Retina (tissue), 1 donor: ENCODE measurements around the gene ABR.
A peak's percentile ranks its signal among the peaks of the same experiment; 100 is the strongest.
"Not testable (repeated sequence)": the region's sequence is repeated elsewhere in the genome, so short reads cannot be mapped to it uniquely, and the experiment has no call there.

ENCODE experiments used
- DNase-seq: peaks from one replicate; pipeline ENCODE4 v3.0.0-alpha.2; 2016

Gene ABR

GRCh38 chr17:978103-979093 is 201.4 kb downstream of the ABR start:
- peak; percentile 81 for DNase-seq

GRCh38 chr17:977166-977565 is 202.6 kb downstream of the ABR start:
- no peak for DNase-seq

DNA sequence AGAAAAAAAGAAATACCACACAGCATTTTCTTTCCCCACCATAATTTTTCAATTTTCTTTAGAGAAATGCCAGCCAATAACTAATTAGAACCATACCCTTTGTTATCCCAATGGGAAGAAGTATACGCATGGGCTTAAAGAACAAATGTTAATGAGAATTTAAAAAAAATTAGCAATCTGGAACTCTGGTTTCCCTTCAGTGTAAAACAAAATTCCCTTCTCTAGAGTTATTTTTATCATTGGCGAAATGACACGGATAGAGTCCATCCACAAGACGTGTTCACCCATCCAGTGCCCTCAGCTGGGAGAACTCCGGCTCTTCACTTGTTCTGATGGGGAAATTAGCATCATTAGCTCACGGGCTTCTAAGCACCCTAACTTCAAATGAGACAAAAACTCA is 203.5 kb downstream of the ABR start:
- DNase-seq, result no peak

DNA sequence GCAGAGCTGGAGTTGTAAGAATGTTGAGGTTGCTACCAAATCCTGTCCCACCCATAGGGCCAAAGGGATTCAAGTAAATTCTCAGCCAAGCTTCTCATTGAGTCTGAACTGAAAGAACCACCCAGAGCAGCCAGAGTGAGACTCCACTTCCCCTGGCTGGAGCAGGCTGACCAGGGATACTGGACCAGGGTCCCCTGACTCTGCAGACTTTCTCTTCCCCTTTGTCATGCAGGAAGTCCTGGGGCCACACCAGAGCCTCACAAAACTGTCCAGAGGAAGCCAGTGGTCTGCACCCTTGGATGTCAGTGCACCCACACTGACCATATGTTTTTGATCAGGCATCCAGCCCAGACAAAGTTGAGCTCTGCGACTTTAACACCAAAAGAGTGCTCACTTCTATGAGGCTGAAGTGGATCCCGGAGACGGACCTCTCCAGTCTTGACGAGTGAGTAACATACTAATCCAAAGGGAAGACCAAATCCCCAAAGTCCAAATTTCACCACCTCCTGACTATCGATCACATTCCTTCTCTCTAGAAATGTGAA is 204.3 kb downstream of the ABR start:
- DNase-seq, result no peak

- not testable (repeated sequence) for DNase-seq
Observed at GRCh38 chr17:974778-975177, 205.0 kb downstream of the ABR start.

GRCh38 chr17:973053-973452 is 206.7 kb downstream of the ABR start:
- DNase-seq, result no peak

DNA sequence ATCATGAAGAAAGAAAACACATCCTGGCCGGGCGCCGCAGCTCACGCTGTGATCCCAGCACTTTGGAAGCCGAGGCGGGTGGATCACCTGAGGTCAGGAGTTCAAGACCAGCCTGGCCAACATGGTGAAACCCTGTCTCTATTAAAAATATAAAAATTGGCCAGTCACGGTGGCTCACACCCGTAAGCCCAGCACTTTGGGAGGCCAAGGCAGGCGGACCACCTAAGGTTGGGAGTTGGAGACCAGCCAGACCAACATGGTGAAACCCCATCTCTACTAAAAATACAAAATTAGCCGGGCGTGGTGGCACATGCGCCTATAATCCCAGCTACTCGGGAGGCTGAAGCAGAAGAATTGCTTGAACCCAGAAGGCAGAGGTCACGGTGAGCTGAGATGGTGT is 207.9 kb downstream of the ABR start:
- DNase-seq, result not testable (repeated sequence)

- DNase-seq, result no peak
Observed at GRCh38 chr17:970364-970763, 209.4 kb downstream of the ABR start.

DNA sequence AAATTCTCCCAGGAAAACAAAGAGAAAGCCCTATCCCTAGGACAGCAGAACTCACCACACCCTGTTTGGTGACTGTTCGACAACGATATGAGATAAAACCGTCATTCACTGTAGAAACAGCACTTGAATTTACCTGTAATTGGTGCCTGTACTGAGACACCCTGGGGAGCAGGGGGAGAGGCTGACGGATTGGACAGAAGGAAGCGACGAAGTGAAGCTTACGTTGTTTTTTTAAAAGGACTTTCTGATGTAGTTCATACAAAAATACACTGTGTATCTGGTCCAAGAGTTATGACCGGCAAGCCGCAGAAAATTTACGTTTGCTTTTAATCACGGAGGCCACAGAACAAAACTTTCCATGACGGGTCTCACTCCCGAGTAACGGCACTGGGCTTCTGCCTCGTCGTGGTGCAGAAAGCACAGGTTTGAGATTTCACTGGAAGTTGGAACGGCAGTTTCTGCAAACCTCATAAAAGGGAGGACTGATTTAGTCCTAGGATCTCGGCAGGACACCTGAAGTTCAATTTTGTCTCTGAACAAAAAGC is 209.9 kb downstream of the ABR start:
- no peak for DNase-seq

- DNase-seq, result no peak
Observed at GRCh38 chr17:968812-969730, 210.7 kb downstream of the ABR start.

DNA sequence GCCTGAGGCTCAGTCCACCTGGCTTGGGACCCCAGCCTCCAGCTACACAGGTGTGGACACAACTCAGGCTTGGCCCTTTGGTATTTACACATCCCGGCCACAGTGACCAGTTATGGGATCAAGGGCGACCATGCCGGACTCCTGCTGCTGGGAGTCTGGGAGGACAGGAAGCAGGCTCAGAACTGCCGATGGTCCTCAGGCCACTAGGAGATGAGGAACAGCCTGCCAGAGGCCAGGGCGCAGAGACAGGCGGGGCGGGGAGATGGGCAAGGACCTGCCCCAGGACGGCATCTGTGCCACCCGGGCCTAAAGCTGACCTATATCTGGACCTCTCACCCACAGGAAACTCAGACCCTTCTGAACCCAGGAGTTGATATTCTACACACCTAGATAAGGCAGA is 212.7 kb downstream of the ABR start:
- DNase-seq, result no peak

DNA sequence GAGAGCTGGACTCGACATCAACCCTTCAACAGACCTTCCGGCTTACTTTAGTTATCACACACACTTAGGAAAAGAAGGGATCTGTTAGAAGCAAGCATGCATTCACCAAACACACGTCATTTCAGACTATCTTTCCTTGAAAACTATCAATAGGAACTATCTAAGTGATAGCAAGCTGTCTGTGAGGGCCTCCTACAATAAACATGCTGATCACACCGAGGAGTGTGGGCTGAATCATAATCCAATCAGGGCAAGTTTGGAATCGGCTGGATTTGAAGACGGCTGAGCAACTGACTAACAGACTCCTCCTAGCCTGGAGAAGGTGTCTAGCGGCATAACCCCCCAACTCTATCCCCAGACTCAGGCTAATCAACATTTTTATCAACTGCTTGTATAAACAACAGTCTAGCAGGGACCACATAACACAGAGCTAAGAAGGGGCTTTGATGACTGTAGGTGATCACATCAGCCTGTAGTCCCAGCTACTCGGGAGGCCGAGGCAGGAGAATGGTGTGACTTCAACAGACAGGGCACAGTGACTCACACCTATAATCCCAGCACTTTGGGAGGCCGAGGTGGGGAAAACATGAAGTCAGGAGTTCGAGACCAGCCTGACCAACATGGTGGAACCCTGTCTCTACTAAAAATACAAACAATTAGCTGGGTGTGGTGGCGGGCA is 214.3 kb downstream of the ABR start:
- DNase-seq, result no peak

DNA sequence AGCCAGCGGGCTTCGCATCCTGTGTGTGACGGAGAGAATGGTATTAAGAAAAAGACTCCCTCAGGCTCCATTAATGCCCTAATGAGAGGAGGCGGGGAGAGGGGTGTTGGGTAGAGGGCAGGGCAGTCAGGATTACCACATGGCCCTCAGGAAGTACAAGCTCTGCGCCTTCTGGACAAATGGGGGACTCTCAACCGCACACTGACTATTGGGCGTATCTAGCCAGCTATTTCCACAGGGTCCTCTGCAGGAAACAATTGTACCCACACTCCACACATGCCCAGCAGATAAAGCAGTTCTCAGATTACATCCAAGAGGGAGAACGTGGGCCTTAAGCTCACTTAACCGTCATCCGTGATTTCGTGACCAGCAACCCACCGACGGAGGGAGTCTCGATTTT is 214.9 kb downstream of the ABR start:
- peak; percentile 67 for DNase-seq

DNA sequence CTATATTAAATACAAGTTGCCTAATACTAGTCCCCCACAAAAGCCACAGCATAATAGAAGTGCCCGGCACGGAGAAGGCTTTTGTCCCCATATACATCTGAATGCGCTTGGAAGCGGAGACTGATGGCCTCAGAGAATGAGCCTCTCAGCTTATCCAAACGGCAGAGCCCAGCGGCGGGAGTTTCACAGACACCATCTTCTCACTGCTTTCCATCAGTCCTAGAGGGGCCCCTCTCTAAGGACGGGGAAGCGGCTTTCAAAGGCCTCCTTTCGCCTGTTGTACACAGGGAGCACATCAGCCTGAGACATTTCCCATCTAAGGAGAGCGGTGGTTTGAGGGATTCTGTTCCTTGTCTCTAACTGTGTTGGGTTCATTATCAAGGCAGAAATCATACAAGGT is 217.1 kb downstream of the ABR start:
- peak; percentile 71 for DNase-seq

GRCh38 chr17:962166-962565 is 217.6 kb downstream of the ABR start:
- no peak for DNase-seq

DNA sequence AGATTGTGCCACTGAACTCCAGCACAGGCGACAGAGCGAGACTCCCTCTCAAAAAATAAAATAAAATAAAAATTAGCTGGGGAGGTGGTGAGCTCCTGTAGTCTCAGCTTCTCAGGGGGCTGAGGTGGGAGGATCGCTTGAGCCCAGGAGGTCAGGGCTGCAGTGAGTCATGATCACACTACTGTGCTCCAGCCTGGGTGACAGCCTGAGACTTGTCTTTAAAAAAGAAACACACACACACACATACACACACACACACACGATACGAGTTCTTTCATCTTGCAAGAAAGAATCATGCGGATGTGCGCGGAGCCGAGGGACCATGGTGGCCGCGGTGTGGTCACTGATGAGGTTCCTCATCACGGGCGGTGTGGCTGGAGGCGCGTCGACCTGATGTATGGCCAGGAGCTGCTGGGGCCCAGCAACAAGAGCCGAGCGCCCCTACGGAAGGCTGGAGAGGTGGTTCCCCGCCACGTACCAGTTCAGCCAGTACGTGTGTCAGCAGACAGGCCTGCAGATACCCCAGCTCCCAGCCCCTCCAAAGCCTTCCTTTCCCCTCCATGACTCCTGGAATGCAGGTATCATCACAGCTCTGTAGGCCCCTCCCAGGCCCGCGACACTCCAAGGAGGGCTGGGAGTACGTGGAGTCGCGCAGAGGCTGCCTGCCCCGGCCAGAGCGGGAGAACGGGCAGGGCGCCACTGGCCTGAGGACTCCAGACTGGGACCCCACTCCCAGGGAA is 220.9 kb downstream of the ABR start:
- no peak for DNase-seq

GRCh38 chr17:957856-958421 is 221.8 kb downstream of the ABR start:
- no peak for DNase-seq

- DNase-seq, result no peak
Observed at GRCh38 chr17:956905-957304, 222.9 kb downstream of the ABR start.

- DNase-seq, result no peak
Observed at GRCh38 chr17:954431-955164, 225.2 kb downstream of the ABR start.

GRCh38 chr17:953767-954166 is 226.0 kb downstream of the ABR start:
- no peak for DNase-seq
